LHCN-M2 (cell line): ENCODE data around the gene PIGV. TPM values are rescaled to one million over a fixed set of nuclear protein-coding genes. Genes with fewer than 3 reads are reported as not detected.
"Not testable (repeated sequence)": the region's sequence is repeated elsewhere in the genome, so short reads cannot be mapped to it uniquely, and the experiment has no call there.

ENCODE experiments used
- DNase-seq: peaks from one replicate; pipeline ENCODE4 v3.0.0-alpha.2; 2012; ENCODE audit warnings: low read depth
- total RNA-seq: library from RNA; depleted of rRNA; stranded (reverse); fragments of >200 nt; gene quantifications from 2 replicates; pipeline ENCODE4 v1.2.3, GENCODE V29; 2014; rRNA removed

Gene PIGV
- total RNA-seq, 1 experiment from 2014 or later: 17.7 TPM

GRCh38 chr1:26832249-26832960 is 44.7 kb downstream of the PIGV start:
- no peak for DNase-seq

- no peak for DNase-seq
Measured at GRCh38 chr1:26833432-26834405, 46.0 kb downstream of the PIGV start.

- not testable (repeated sequence) for DNase-seq
Measured at GRCh38 chr1:26837665-26838064, 49.9 kb downstream of the PIGV start.

- no peak for DNase-seq
Measured at GRCh38 chr1:26838474-26839338, 51.0 kb downstream of the PIGV start.

- no peak for DNase-seq
Measured at GRCh38 chr1:26839339-26839722, 51.6 kb downstream of the PIGV start.

GRCh38 chr1:26839779-26840178 is 52.0 kb downstream of the PIGV start:
- DNase-seq: no peak

GRCh38 chr1:26844424-26845196 is 56.9 kb downstream of the PIGV start:
- DNase-seq: no peak

- not testable (repeated sequence) for DNase-seq
Measured at GRCh38 chr1:26847826-26848225, 60.1 kb downstream of the PIGV start.

Other genes with a start within 250 kb of the PIGV start
- gene ARID1A, start 91.9 kb upstream of the PIGV start, total RNA-seq: 18.7 and 21.6 TPM in 2 replicates
- gene ZDHHC18, start 38.7 kb downstream of the PIGV start, total RNA-seq: 10.4 and 13.0 TPM in 2 replicates
- gene SFN, start 75.2 kb downstream of the PIGV start, total RNA-seq: not detected in 2 replicates
- gene GPN2, start 102.3 kb downstream of the PIGV start, total RNA-seq: 10.1 and 12.2 TPM in 2 replicates
- gene GPATCH3, start 112.5 kb downstream of the PIGV start, total RNA-seq: 5.6 and 5.9 TPM in 2 replicates
- gene NR0B2, start 126.0 kb downstream of the PIGV start, total RNA-seq: not detected in 2 replicates
- gene NUDC, start 133.8 kb downstream of the PIGV start, total RNA-seq: 67.1 and 71.5 TPM in 2 replicates
- not detected in 2 replicates for gene KDF1, start 172.5 kb downstream of the PIGV start, total RNA-seq
- 22.4 and 27.0 TPM in 2 replicates for gene TRNP1, start 205.7 kb downstream of the PIGV start, total RNA-seq
- gene TENT5B, start 224.9 kb downstream of the PIGV start, total RNA-seq: 3.3 and 3.6 TPM in 2 replicates